Mesenchymal stem cell (in vitro differentiated cells and primary cell): ENCODE results near the gene COL25A1.
"Not testable (repeated sequence)": the region's sequence is repeated elsewhere in the genome, so short reads cannot be mapped to it uniquely, and the experiment has no call there.

Source experiments
- DNase-seq: peaks from one replicate; pipeline ENCODE4 v3.0.0-alpha.2; 2013
- H2AFZ ChIP-seq: one replicate; pipeline ENCODE4 v1.6.1; 2013; ENCODE audit warnings: low read depth, mild to moderate bottlenecking, control low read depth, inconsistent platforms, low read length, moderate library complexity
- H2AK5ac ChIP-seq: 2 replicates; pipeline ENCODE4 v1.6.1; 2013; ENCODE audit warnings: low read length, moderate library complexity, mild to moderate bottlenecking, inconsistent platforms; ENCODE audit not compliant: severe bottlenecking
- H2BK120ac ChIP-seq: one replicate; pipeline ENCODE4 v1.6.1; 2013; ENCODE audit warnings: low read depth, mild to moderate bottlenecking, inconsistent platforms, low read length, moderate library complexity
- H2BK12ac ChIP-seq, 2 experiments: one replicate each; pipeline ENCODE4 v1.6.1; 2013; ENCODE audit warnings: inconsistent platforms in 2 of 2, low read length in 2 of 2, mild to moderate bottlenecking in 2 of 2, moderate library complexity in 2 of 2, control low read depth in 1 of 2
- H2BK15ac ChIP-seq: one replicate; pipeline ENCODE4 v1.6.1; 2013; ENCODE audit warnings: mild to moderate bottlenecking, low read depth, inconsistent platforms; ENCODE audit not compliant: poor library complexity, severe bottlenecking
- H2BK5ac ChIP-seq: 2 replicates; pipeline ENCODE4 v1.6.1; 2013; ENCODE audit warnings: low read depth, mild to moderate bottlenecking, low read length, control low read depth, inconsistent platforms; ENCODE audit not compliant: poor library complexity, severe bottlenecking
- H3K14ac ChIP-seq, 2 experiments: one replicate each; pipeline ENCODE4 v1.6.1; 2013; ENCODE audit warnings: inconsistent platforms in 2 of 2, low read length in 2 of 2, control low read depth in 1 of 2, mild to moderate bottlenecking in 1 of 2, moderate library complexity in 1 of 2
- H3K18ac ChIP-seq, 2 experiments: one replicate each; pipeline ENCODE4 v1.6.1; 2013; ENCODE audit warnings: inconsistent platforms in 2 of 2, low read length in 2 of 2, control low read depth in 1 of 2, low read depth in 1 of 2, mild to moderate bottlenecking in 1 of 2
- H3K23ac ChIP-seq, 2 experiments: one replicate each; pipeline ENCODE4 v1.6.1; 2013; ENCODE audit warnings: inconsistent platforms in 2 of 2, low read length in 2 of 2, mild to moderate bottlenecking in 2 of 2, moderate library complexity in 2 of 2, control low read depth in 1 of 2
- H3K27ac ChIP-seq: 2 replicates; pipeline ENCODE4 v1.5.1; 2013; ENCODE audit warnings: mild to moderate bottlenecking, moderate library complexity, low read length, control low read depth, inconsistent platforms; ENCODE audit not compliant: poor library complexity, severe bottlenecking
- H3K27me3 ChIP-seq, 2 experiments: 2 replicates each; pipeline versions ENCODE4 v1.6.1 to v1.7.0; 2013; ENCODE audit warnings: low read length in 2 of 2, mild to moderate bottlenecking in 2 of 2, moderate library complexity in 2 of 2, control low read depth in 1 of 2, inconsistent platforms in 1 of 2; ENCODE audit not compliant: control insufficient read depth in 1 of 2, insufficient read depth in 1 of 2
- H3K36me3 ChIP-seq, 2 experiments: 2 replicates each; pipeline versions ENCODE4 v1.6.1 to v1.7.0; 2013; ENCODE audit warnings: low read length in 2 of 2, control low read depth in 1 of 2, inconsistent platforms in 1 of 2, low read depth in 1 of 2, mild to moderate bottlenecking in 1 of 2; ENCODE audit not compliant: insufficient read depth in 2 of 2, control insufficient read depth in 1 of 2
- H3K4ac ChIP-seq, 2 experiments: one replicate each; pipeline ENCODE4 v1.6.1; 2013; ENCODE audit warnings: inconsistent platforms in 2 of 2, low read length in 2 of 2, mild to moderate bottlenecking in 2 of 2, moderate library complexity in 2 of 2, control low read depth in 1 of 2, low read depth in 1 of 2
- H3K4me1 ChIP-seq: 2 replicates; pipeline ENCODE4 v1.6.1; 2013; ENCODE audit warnings: low read depth, low read length, control low read depth; ENCODE audit not compliant: control insufficient read depth, insufficient read depth
- H3K4me2 ChIP-seq: 2 replicates; pipeline ENCODE4 v1.6.1; 2013; ENCODE audit warnings: low read length, mild to moderate bottlenecking, inconsistent platforms; ENCODE audit not compliant: poor library complexity, severe bottlenecking
- H3K4me3 ChIP-seq, 2 experiments: 2 replicates each; pipeline versions ENCODE4 v1.5.1 to v1.7.0; 2013; ENCODE audit warnings: low read length in 2 of 2, mild to moderate bottlenecking in 2 of 2, control low read depth in 1 of 2, low read depth in 1 of 2; ENCODE audit not compliant: insufficient read depth in 1 of 2
- H3K79me1 ChIP-seq: replicated peaks from 2 replicates; pipeline ENCODE4 v1.6.1; 2013; ENCODE audit warnings: mild to moderate bottlenecking, control low read depth, low read length, inconsistent platforms; ENCODE audit not compliant: poor library complexity, severe bottlenecking
- H3K9ac ChIP-seq: 2 replicates; pipeline ENCODE4 v1.7.0; 2013; ENCODE audit warnings: mild to moderate bottlenecking, low read length, moderate library complexity
- H3K9me3 ChIP-seq: 2 replicates; pipeline ENCODE4 v1.7.0; 2013; ENCODE audit warnings: mild to moderate bottlenecking, low read length; ENCODE audit not compliant: control insufficient read depth
- H4K8ac ChIP-seq: one replicate; pipeline ENCODE4 v1.6.1; 2013; ENCODE audit warnings: inconsistent platforms, mild to moderate bottlenecking, low read length, moderate library complexity
- H4K91ac ChIP-seq: one replicate; pipeline ENCODE4 v1.6.1; 2013; ENCODE audit warnings: mild to moderate bottlenecking, low read length, inconsistent platforms
- WGBS: methylation state at CpG from one replicate; pipeline ENCODE4 v1.1.7; 2013; ENCODE audit warnings: mixed read lengths; 5-methylcytosine and 5-hydroxymethylcytosine counted together

Gene COL25A1

DNA sequence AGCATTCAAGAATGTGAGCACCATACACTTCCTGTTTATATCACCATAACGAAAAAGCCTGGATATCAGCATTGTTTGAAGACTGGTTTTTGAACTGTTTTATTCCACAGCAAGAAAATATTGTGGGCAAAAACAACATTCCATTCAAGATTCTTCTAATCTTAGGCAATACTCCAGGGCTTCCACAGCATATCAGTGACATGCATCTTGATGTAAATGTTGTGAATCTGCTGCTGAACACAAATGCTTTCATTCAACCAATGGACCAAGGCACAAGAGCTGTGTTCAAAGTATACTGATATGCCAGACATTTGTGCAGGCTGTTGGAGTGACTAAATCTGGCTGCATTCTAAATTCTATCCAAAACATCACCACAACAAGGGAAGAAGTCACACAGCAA is 279.5 kb downstream of the COL25A1 start:
- H3K79me1 ChIP-seq: no peaks in the 10 kb centered on the region
- no peak overlapping the region for H3K9ac ChIP-seq
- H3K4me1 ChIP-seq: no peaks in the 10 kb centered on the region
- H2BK120ac ChIP-seq: no peak overlapping the region
- no peak overlapping the region for H3K27ac ChIP-seq
- no peak overlapping the region for H2BK5ac ChIP-seq
- no peak overlapping the region for H2AFZ ChIP-seq
- no peak overlapping the region for H2AK5ac ChIP-seq
- H3K27me3 ChIP-seq: no peaks in the 10 kb centered on the region
- H4K91ac ChIP-seq: no peak overlapping the region
- H3K14ac ChIP-seq: no peak overlapping the region
- peaks cover 25% of the 10 kb centered on the region for H3K9me3 ChIP-seq
- H3K36me3 ChIP-seq: no peaks in the 10 kb centered on the region
- H3K23ac ChIP-seq: no peak overlapping the region
- H3K18ac ChIP-seq: peak overlapping the region in 1 of 2 experiments; percentile 72
- no peak overlapping the region for H4K8ac ChIP-seq
- no peak overlapping the region for H2BK15ac ChIP-seq
- no peak overlapping the region for H3K4me3 ChIP-seq
- WGBS: 0% methylated on average over 1 of the region's 1 CpG
- peak; percentile 30 for DNase-seq
- no peak overlapping the region for H3K4ac ChIP-seq
- no peak overlapping the region for H3K4me2 ChIP-seq
- no peak overlapping the region for H2BK12ac ChIP-seq

DNA sequence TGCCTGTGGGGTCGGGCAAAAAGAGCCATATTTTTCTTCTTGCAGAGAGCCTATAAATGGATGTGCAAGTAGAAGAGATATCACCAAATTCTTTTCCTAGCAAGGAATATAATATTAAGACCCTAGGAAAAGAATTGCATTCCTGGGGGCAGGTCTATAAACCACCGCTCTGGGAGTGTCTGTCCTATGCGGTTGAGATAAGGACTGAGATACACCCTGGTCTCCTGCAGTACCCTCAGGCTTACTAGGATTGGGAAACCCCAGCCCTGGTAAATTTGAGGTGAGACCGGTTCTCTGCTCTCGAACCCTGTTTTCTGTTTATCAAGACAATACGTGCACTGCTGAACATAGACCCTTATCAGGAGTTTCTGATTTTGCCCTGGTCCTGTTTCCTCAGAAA is 280.8 kb downstream of the COL25A1 start:
- H2AK5ac ChIP-seq, H2BK120ac ChIP-seq, DNase-seq: not testable (repeated sequence)

GRCh38 chr4:109020861-109021260 is 281.6 kb downstream of the COL25A1 start:
- no peak overlapping the region for H2BK15ac ChIP-seq
- H3K23ac ChIP-seq: no peak overlapping the region
- peaks cover 25% of the 10 kb centered on the region for H3K9me3 ChIP-seq

More for the DNA sequence above, 280.8 kb downstream of the COL25A1 start:
- not testable (repeated sequence) for H3K27ac ChIP-seq, H2BK5ac ChIP-seq, H3K79me1 ChIP-seq, H3K4me1 ChIP-seq, H3K4me2 ChIP-seq, H3K18ac ChIP-seq, H2BK12ac ChIP-seq, H3K9ac ChIP-seq, H3K23ac ChIP-seq, H2AFZ ChIP-seq, H3K4ac ChIP-seq, H3K4me3 ChIP-seq, H3K27me3 ChIP-seq, H3K14ac ChIP-seq, H2BK15ac ChIP-seq, H4K91ac ChIP-seq, H3K36me3 ChIP-seq, H4K8ac ChIP-seq
- over 99% methylated on average over 6 of the region's 6 CpGs for WGBS
- peaks cover 25% of the 10 kb centered on the region for H3K9me3 ChIP-seq

DNA sequence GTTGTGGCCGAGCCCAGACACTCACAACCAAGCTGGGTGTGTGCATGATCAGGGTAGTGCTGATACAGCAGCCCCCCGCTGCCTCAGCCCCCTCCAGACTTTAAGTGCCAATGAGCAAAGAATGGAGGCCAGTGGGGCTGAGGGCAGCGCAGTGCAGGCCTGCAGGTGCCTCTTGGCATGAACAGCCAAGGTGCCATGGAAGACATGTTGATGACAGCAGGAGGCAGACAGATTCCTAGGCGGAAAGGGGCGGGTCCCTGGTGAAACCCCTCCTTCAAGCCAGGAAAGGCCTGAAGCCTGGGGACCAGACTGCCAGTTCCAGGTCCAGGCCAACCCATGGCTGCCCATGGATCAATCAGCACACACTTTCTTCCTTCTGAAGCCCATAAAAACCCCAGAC is 286.3 kb downstream of the COL25A1 start:
- no peak overlapping the region for H2BK5ac ChIP-seq
- 91% methylated on average over 5 of the region's 5 CpGs for WGBS

More at GRCh38 chr4:109020861-109021260, 281.6 kb downstream of the COL25A1 start:
- Histone ChIP-seq H3K27me3 (no peaks in the 10 kb centered on the region), H3K4ac (no peak overlapping the region), H3K4me3 (no peak overlapping the region), H2BK5ac (no peak overlapping the region), H2BK120ac (no peak overlapping the region), H4K8ac (no peak overlapping the region), H3K27ac (no peak overlapping the region), H2BK12ac (no peak overlapping the region), H3K4me1 (peaks cover 4% of the 10 kb centered on the region), H4K91ac (no peak overlapping the region), H3K9ac (no peak overlapping the region), H3K18ac (no peak overlapping the region), H3K36me3 (no peaks in the 10 kb centered on the region), H3K14ac (no peak overlapping the region), H3K79me1 (no peaks in the 10 kb centered on the region), H3K4me2 (no peak overlapping the region), H2AFZ (no peak overlapping the region), H2AK5ac (no peak overlapping the region)
- no peak for DNase-seq
- 95% methylated on average over 4 of the region's 4 CpGs for WGBS

More for the DNA sequence above, 286.3 kb downstream of the COL25A1 start:
- Histone ChIP-seq H3K4me2 (no peak overlapping the region), H3K9me3 (peaks cover 4% of the 10 kb centered on the region), H2AK5ac (no peak overlapping the region), H3K18ac (peak overlapping the region in 1 of 2 experiments; percentile 24), H4K91ac (peak overlapping the region; percentile 53), H3K4me3 (no peak overlapping the region), H3K4me1 (peaks cover 6% of the 10 kb centered on the region), H2BK120ac (no peak overlapping the region), H2BK12ac (peak overlapping the region in 1 of 2 experiments; percentile 83), H3K23ac (no peak overlapping the region), H2BK15ac (no peak overlapping the region), H3K4ac (no peak overlapping the region), H3K14ac (peak overlapping the region in 1 of 2 experiments; percentile 26), H3K27ac (no peak overlapping the region), H4K8ac (no peak overlapping the region), H3K27me3 (no peaks in the 10 kb centered on the region), H3K79me1 (no peaks in the 10 kb centered on the region), H2AFZ (no peak overlapping the region), H3K9ac (no peak overlapping the region), H3K36me3 (no peaks in the 10 kb centered on the region)
- no peak for DNase-seq
